ENCODE data around the gene MMP25.

The MMP25 gene

GRCh38 chr16:3023415-3023668, 23.0 kb upstream of the MMP25 start:
- H3K9me3 Mint-ChIP-seq: no peaks in the 10 kb centered on the region
- ATAC-seq: no peak
- peaks cover 63% of the 10 kb centered on the region for H3K4me1 Mint-ChIP-seq
- H3K27ac Mint-ChIP-seq: peak overlapping the region; percentile 91
- DNase-seq (ENCODE audit: low spot score in 2 of 2): no peak
- peak overlapping the region; percentile 78 for H3K4me3 Mint-ChIP-seq
- peaks cover 83% of the 10 kb centered on the region for H3K36me3 Mint-ChIP-seq

- H3K36me3 Mint-ChIP-seq: peaks cover 85% of the 10 kb centered on the region
- peak within 1 kb of the TSS; percentile 91 for H3K27ac Mint-ChIP-seq
- ATAC-seq (peak; percentile 86), DNase-seq (ENCODE audit: low spot score in 2 of 2) (peak; percentile 89 to 98)
- H3K4me3 Mint-ChIP-seq: peak within 1 kb of the TSS; percentile 78
- H3K9me3 Mint-ChIP-seq: no peaks in the 10 kb centered on the region
- H3K4me1 Mint-ChIP-seq: peaks cover 68% of the 10 kb centered on the region
Observed at GRCh38 chr16:3023669-3024478, 22.5 kb upstream of the MMP25 start, which contains the start of the genes HCFC1R1 and THOC6. TSS of gene HCFC1R1 (minus strand) at chr16:3023942. CDS start at chr16:3023941, 1 bp downstream. TSS of gene THOC6 (plus strand) at chr16:3024035. CDS start at chr16:3024327, 292 bp downstream.

- Mint-ChIP-seq H3K36me3 (peaks cover 85% of the 10 kb centered on the region), H3K27ac (no peak overlapping the region), H3K9me3 (no peaks in the 10 kb centered on the region), H3K4me3 (peak overlapping the region; percentile 78), H3K4me1 (peaks cover 72% of the 10 kb centered on the region)
- ATAC-seq (no peak), DNase-seq (ENCODE audit: low spot score in 2 of 2) (no peak)
Observed at GRCh38 chr16:3025032-3026002, 21.0 kb upstream of the MMP25 start.

GRCh38 chr16:3026003-3026378, 20.4 kb upstream of the MMP25 start:
- H3K4me1 Mint-ChIP-seq: peaks cover 75% of the 10 kb centered on the region
- H3K4me3 Mint-ChIP-seq: no peak overlapping the region

GRCh38 chr16:3026609-3027488, 19.5 kb upstream of the MMP25 start:
- no peak overlapping the region for H3K27ac Mint-ChIP-seq
- no peaks in the 10 kb centered on the region for H3K9me3 Mint-ChIP-seq
- H3K4me1 Mint-ChIP-seq: peaks cover 68% of the 10 kb centered on the region
- no peak for ATAC-seq
- DNase-seq (ENCODE audit: low spot score in 2 of 2): no peak
- H3K36me3 Mint-ChIP-seq: peaks cover 70% of the 10 kb centered on the region
- H3K4me3 Mint-ChIP-seq: no peak overlapping the region

More at GRCh38 chr16:3026003-3026378, 20.4 kb upstream of the MMP25 start:
- DNase-seq (ENCODE audit: low spot score in 2 of 2) (no peak), ATAC-seq (no peak)
- no peak overlapping the region for H3K27ac Mint-ChIP-seq
- peaks cover 78% of the 10 kb centered on the region for H3K36me3 Mint-ChIP-seq
- no peaks in the 10 kb centered on the region for H3K9me3 Mint-ChIP-seq

GRCh38 chr16:3027489-3027795, 18.9 kb upstream of the MMP25 start:
- DNase-seq (ENCODE audit: low spot score in 2 of 2) (no peak), ATAC-seq (no peak)
- H3K36me3 Mint-ChIP-seq: peaks cover 64% of the 10 kb centered on the region
- peaks cover 66% of the 10 kb centered on the region for H3K4me1 Mint-ChIP-seq
- peak overlapping the region; percentile 81 for H3K4me3 Mint-ChIP-seq
- no peak overlapping the region for H3K27ac Mint-ChIP-seq
- no peaks in the 10 kb centered on the region for H3K9me3 Mint-ChIP-seq

GRCh38 chr16:3027983-3028715, 18.2 kb upstream of the MMP25 start:
- H3K4me1 Mint-ChIP-seq: peaks cover 66% of the 10 kb centered on the region
- peaks cover 59% of the 10 kb centered on the region for H3K36me3 Mint-ChIP-seq
- peak overlapping the region; percentile 81 for H3K4me3 Mint-ChIP-seq
- peak; percentile 88 to 90 for DNase-seq (ENCODE audit: low spot score in 2 of 2)
- no peaks in the 10 kb centered on the region for H3K9me3 Mint-ChIP-seq
- peak; percentile 41 for ATAC-seq
- H3K27ac Mint-ChIP-seq: peak overlapping the region; percentile 74

GRCh38 chr16:3028716-3029319, 17.5 kb upstream of the MMP25 start:
- peaks cover 52% of the 10 kb centered on the region for H3K36me3 Mint-ChIP-seq
- no peak for ATAC-seq
- no peak for DNase-seq (ENCODE audit: low spot score in 2 of 2)
- no peaks in the 10 kb centered on the region for H3K9me3 Mint-ChIP-seq
- H3K4me3 Mint-ChIP-seq: peak overlapping the region; percentile 81
- H3K4me1 Mint-ChIP-seq: peaks cover 61% of the 10 kb centered on the region
- peak overlapping the region; percentile 74 for H3K27ac Mint-ChIP-seq

- Mint-ChIP-seq H3K4me3 (peak overlapping the region; percentile 81), H3K27ac (peak overlapping the region; percentile 74), H3K4me1 (peaks cover 54% of the 10 kb centered on the region), H3K36me3 (peaks cover 45% of the 10 kb centered on the region), H3K9me3 (no peaks in the 10 kb centered on the region)
- ATAC-seq: peak; percentile 78
- peak in 1 of 2 donors; percentile 54 for DNase-seq (ENCODE audit: low spot score in 2 of 2)
Observed at GRCh38 chr16:3029491-3030221, 16.7 kb upstream of the MMP25 start.

- peak overlapping the region; percentile 81 for H3K4me3 Mint-ChIP-seq
- DNase-seq (ENCODE audit: low spot score in 2 of 2) (no peak), ATAC-seq (no peak)
- H3K4me1 Mint-ChIP-seq: peaks cover 49% of the 10 kb centered on the region
- no peak overlapping the region for H3K27ac Mint-ChIP-seq
- H3K9me3 Mint-ChIP-seq: no peaks in the 10 kb centered on the region
- peaks cover 36% of the 10 kb centered on the region for H3K36me3 Mint-ChIP-seq
Observed at GRCh38 chr16:3030222-3031212, 15.8 kb upstream of the MMP25 start.

GRCh38 chr16:3032624-3033023, 13.7 kb upstream of the MMP25 start:
- Mint-ChIP-seq H3K9me3 (no peaks in the 10 kb centered on the region), H3K27ac (no peak overlapping the region), H3K4me1 (peaks cover 41% of the 10 kb centered on the region), H3K36me3 (peaks cover 15% of the 10 kb centered on the region), H3K4me3 (no peak overlapping the region)
- no peak for ATAC-seq
- DNase-seq (ENCODE audit: low spot score in 2 of 2): no peak

- no peak for ATAC-seq
- H3K27ac Mint-ChIP-seq: no peak overlapping the region
- no peak for DNase-seq (ENCODE audit: low spot score in 2 of 2)
- H3K36me3 Mint-ChIP-seq: no peaks in the 10 kb centered on the region
- no peaks in the 10 kb centered on the region for H3K9me3 Mint-ChIP-seq
- no peak overlapping the region for H3K4me3 Mint-ChIP-seq
- H3K4me1 Mint-ChIP-seq: peaks cover 19% of the 10 kb centered on the region
Observed at GRCh38 chr16:3035289-3035971, 10.9 kb upstream of the MMP25 start.
